Mesothelial cell of epicardium (in vitro differentiated cells): Measurements from ENCODE around the gene KDM7A. TPM values are rescaled to one million over a fixed set of nuclear protein-coding genes. Genes with fewer than 3 reads are reported as not detected.
"Not testable (repeated sequence)": the region's sequence is repeated elsewhere in the genome, so short reads cannot be mapped to it uniquely, and the experiment has no call there.

Experiments used
- DNase-seq, 2 experiments: peaks; one replicate each; pipeline ENCODE4 v3.0.0; 2021; ENCODE audit warnings: low spot score in 2 of 2; ENCODE audit not compliant: unreplicated experiment in 2 of 2
- H3K27ac Mint-ChIP-seq: 2 replicates; pipeline ENCODE4 v1.8.0; 2021; ENCODE audit warnings: mixed read lengths
- H3K27me3 Mint-ChIP-seq: 2 replicates; pipeline ENCODE4 v1.8.0; 2021; ENCODE audit warnings: low read depth, mixed read lengths
- H3K36me3 Mint-ChIP-seq: 2 replicates; pipeline ENCODE4 v1.8.0; 2021; ENCODE audit warnings: mixed read lengths
- H3K4me1 Mint-ChIP-seq: 2 replicates; pipeline ENCODE4 v1.8.0; 2021; ENCODE audit warnings: mixed read lengths
- H3K4me3 Mint-ChIP-seq: 2 replicates; pipeline ENCODE4 v1.8.0; 2021; ENCODE audit warnings: mild to moderate bottlenecking, moderate library complexity, mixed read lengths
- H3K9me3 Mint-ChIP-seq: 2 replicates; pipeline ENCODE4 v1.8.0; 2021; ENCODE audit warnings: mixed read lengths
- CTCF ChIP-seq: fragments of 200-600 bp; sonication (generic); IDR thresholded peaks from one replicate; pipeline ENCODE4 v1.5.0; 2021; ENCODE audit warnings: antibody characterized with exemption; ENCODE audit not compliant: unreplicated experiment
- total RNA-seq: library from RNA; stranded (reverse); gene quantifications from 3 replicates; pipeline ENCODE4 v1.2.1, GENCODE V29; 2021

Gene KDM7A
- total RNA-seq, 1 donor from 2014 or later = 8.4 TPM

GRCh38 chr7:140205600-140205999 is 28.8 kb upstream of the KDM7A start:
- DNase-seq = no peak
- no peak for TF ChIP-seq CTCF
- no peak overlapping the region for H3K4me3 Mint-ChIP-seq
- H3K4me1 Mint-ChIP-seq = no peaks in the 10 kb centered on the region
- peaks cover 12% of the 10 kb centered on the region for H3K9me3 Mint-ChIP-seq
- peaks cover 19% of the 10 kb centered on the region for H3K27me3 Mint-ChIP-seq
- no peaks in the 10 kb centered on the region for H3K36me3 Mint-ChIP-seq
- no peak overlapping the region for H3K27ac Mint-ChIP-seq

- no peaks in the 10 kb centered on the region for H3K36me3 Mint-ChIP-seq
- DNase-seq = no peak
Observed at GRCh38 chr7:140203556-140203955, 26.8 kb upstream of the KDM7A start.

GRCh38 chr7:140202942-140203341 is 26.2 kb upstream of the KDM7A start:
- not testable (repeated sequence) for H3K4me3 Mint-ChIP-seq, H3K4me1 Mint-ChIP-seq, H3K36me3 Mint-ChIP-seq

More at GRCh38 chr7:140203556-140203955, 26.8 kb upstream of the KDM7A start:
- no peak for TF ChIP-seq CTCF
- Mint-ChIP-seq H3K27me3 (peaks cover 14% of the 10 kb centered on the region), H3K27ac (no peak overlapping the region), H3K9me3 (peaks cover 12% of the 10 kb centered on the region), H3K4me1 (no peaks in the 10 kb centered on the region), H3K4me3 (no peak overlapping the region)

GRCh38 chr7:140201393-140201792 is 24.6 kb upstream of the KDM7A start:
- H3K27ac Mint-ChIP-seq = no peak overlapping the region

More at GRCh38 chr7:140202942-140203341, 26.2 kb upstream of the KDM7A start:
- Mint-ChIP-seq H3K9me3 (peaks cover 12% of the 10 kb centered on the region), H3K27me3 (peaks cover 12% of the 10 kb centered on the region)
- H3K27ac Mint-ChIP-seq, DNase-seq: not testable (repeated sequence)

GRCh38 chr7:140200061-140200989 is 23.5 kb upstream of the KDM7A start:
- no peak overlapping the region for H3K27ac Mint-ChIP-seq
- H3K27me3 Mint-ChIP-seq = peaks cover 2% of the 10 kb centered on the region
- no peaks in the 10 kb centered on the region for H3K36me3 Mint-ChIP-seq

More at GRCh38 chr7:140201393-140201792, 24.6 kb upstream of the KDM7A start:
- TF ChIP-seq CTCF = no peak
- Mint-ChIP-seq H3K27me3 (peaks cover 2% of the 10 kb centered on the region), H3K9me3 (peaks cover 12% of the 10 kb centered on the region), H3K36me3 (no peaks in the 10 kb centered on the region), H3K4me3 (no peak overlapping the region), H3K4me1 (no peaks in the 10 kb centered on the region)
- no peak for DNase-seq

More at GRCh38 chr7:140200061-140200989, 23.5 kb upstream of the KDM7A start:
- Mint-ChIP-seq H3K4me1 (no peaks in the 10 kb centered on the region), H3K4me3 (no peak overlapping the region), H3K9me3 (peaks cover 16% of the 10 kb centered on the region)
- no peak for DNase-seq
- no peak for TF ChIP-seq CTCF
